Epithelial cell of proximal tubule (primary cell): ENCODE data around the gene DPH1. TPM values are rescaled to one million over a fixed set of nuclear protein-coding genes. Genes with fewer than 3 reads are reported as not detected.

ENCODE experiments used
- DNase-seq: peaks from one replicate; pipeline ENCODE4 v3.0.0-alpha.2; 2011; ENCODE audit warnings: low read depth
- H3K4me3 ChIP-seq: 2 replicates; pipeline ENCODE4 v1.5.1; 2011; ENCODE audit warnings: low read depth, mild to moderate bottlenecking, low read length
- total RNA-seq: library from RNA; depleted of rRNA; stranded (reverse); fragments of >200 nt; gene quantifications from 2 replicates; pipeline ENCODE4 v1.2.3, GENCODE V29; 2015
- TF ChIP-seq, protein P1 (sequence below): conservative IDR thresholded peaks from 2 replicates; pipeline ENCODE4 v1.5.1; 2012; ENCODE audit warnings: low read depth, mild to moderate bottlenecking, low read length

The DPH1 gene
- total RNA-seq, 1 donor from 2014 or later: 33.1 TPM

DNA sequence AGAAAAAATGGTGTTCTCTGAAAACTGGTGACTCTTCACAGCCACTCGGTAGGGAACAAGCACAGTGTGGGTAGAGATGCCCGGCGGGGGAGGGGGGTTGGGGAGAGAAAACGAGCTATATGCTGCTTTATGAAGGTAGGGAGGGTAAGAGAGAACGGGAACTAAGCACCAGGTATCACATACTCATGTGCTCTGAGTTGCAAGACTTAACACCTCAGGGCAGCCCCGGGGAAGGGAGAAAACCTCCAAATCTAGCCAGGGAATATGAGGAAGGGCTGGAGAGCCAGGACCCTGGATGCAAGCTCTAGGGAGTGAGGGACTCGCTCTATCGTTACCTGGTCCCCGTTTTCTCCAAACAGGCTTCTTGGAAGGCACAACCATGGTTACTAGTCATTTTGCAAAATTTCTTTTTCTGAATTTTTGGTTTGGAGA is 60.3 kb downstream of the DPH1 start:
- no peak for DNase-seq
- H3K4me3 ChIP-seq: no peak overlapping the region
- TF ChIP-seq, protein P1, sequence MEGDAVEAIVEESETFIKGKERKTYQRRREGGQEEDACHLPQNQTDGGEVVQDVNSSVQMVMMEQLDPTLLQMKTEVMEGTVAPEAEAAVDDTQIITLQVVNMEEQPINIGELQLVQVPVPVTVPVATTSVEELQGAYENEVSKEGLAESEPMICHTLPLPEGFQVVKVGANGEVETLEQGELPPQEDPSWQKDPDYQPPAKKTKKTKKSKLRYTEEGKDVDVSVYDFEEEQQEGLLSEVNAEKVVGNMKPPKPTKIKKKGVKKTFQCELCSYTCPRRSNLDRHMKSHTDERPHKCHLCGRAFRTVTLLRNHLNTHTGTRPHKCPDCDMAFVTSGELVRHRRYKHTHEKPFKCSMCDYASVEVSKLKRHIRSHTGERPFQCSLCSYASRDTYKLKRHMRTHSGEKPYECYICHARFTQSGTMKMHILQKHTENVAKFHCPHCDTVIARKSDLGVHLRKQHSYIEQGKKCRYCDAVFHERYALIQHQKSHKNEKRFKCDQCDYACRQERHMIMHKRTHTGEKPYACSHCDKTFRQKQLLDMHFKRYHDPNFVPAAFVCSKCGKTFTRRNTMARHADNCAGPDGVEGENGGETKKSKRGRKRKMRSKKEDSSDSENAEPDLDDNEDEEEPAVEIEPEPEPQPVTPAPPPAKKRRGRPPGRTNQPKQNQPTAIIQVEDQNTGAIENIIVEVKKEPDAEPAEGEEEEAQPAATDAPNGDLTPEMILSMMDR: no peak

GRCh38 chr17:2090804-2091534 is 61.0 kb downstream of the DPH1 start:
- TF ChIP-seq, protein P1: peak; percentile 40
- no peak for DNase-seq

DNA sequence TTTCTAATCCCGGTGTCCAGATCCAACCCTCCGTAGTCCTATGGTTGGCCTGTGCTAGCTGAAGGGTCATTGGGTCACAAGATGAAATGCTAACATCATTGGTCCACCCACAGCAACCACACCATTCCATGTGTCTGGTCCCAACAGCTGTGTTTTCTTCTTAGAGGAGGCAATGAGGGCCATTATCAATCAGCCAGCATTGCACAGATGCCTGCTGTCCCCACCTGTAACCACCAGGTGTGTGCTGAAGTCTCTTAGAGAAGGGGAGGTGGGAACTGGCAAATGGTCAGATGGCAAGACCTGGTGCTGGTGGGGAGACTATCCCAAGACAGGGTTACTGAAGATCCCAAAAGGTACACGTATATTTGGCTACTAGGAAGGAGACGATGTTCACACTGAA is 62.3 kb downstream of the DPH1 start:
- TF ChIP-seq, protein P1: no peak
- H3K4me3 ChIP-seq: no peak overlapping the region
- no peak for DNase-seq

More at GRCh38 chr17:2090804-2091534, 61.0 kb downstream of the DPH1 start:
- no peak overlapping the region for H3K4me3 ChIP-seq

- TF ChIP-seq, protein P1: no peak
- no peak for DNase-seq
- H3K4me3 ChIP-seq: no peak overlapping the region
Measured at GRCh38 chr17:2093349-2093748, 63.4 kb downstream of the DPH1 start.

Other genes starting within 250 kb of the DPH1 start
- gene SMYD4, start 200.3 kb upstream of the DPH1 start, total RNA-seq: 4.6 and 10.5 TPM in 2 replicates
- gene RPA1, start 200.1 kb upstream of the DPH1 start, total RNA-seq: 28.5 and 33.4 TPM in 2 replicates
- gene RTN4RL1, start 4.8 kb upstream of the DPH1 start, total RNA-seq: not detected in 2 replicates
- gene OVCA2, start 11.9 kb downstream of the DPH1 start, total RNA-seq: 55.4 and 60.9 TPM in 2 replicates
- gene HIC1, start 24.9 kb downstream of the DPH1 start, total RNA-seq: 2.7 and 4.1 TPM in 2 replicates